Activated T-cell treated with anti-CD3 and anti-CD28 coated beads, Interleukin-2, amount 50 U/mL, for 24 hours (primary cell): ENCODE data around the gene TIGD4.

ENCODE experiments used
- DNase-seq: peaks from one replicate; pipeline ENCODE4 v3.0.0-alpha.2; 2020
- H3K27ac Mint-ChIP-seq: 2 replicates; pipeline ENCODE4 v1.8.0; 2020; ENCODE audit warnings: mild to moderate bottlenecking, mixed read lengths
- H3K27me3 Mint-ChIP-seq: 2 replicates; pipeline ENCODE4 v1.8.0; 2020; ENCODE audit warnings: mixed read lengths
- H3K36me3 Mint-ChIP-seq: 2 replicates; pipeline ENCODE4 v1.8.0; 2020; ENCODE audit warnings: low read depth, mixed read lengths
- H3K4me1 Mint-ChIP-seq: 2 replicates; pipeline ENCODE4 v1.8.0; 2020; ENCODE audit warnings: low read depth, mixed read lengths
- H3K4me3 Mint-ChIP-seq: 2 replicates; pipeline ENCODE4 v1.8.0; 2020; ENCODE audit warnings: mild to moderate bottlenecking, moderate library complexity, mixed read lengths
- H3K9me3 Mint-ChIP-seq: 2 replicates; pipeline ENCODE4 v1.8.0; 2020; ENCODE audit warnings: mixed read lengths

Gene TIGD4

DNA sequence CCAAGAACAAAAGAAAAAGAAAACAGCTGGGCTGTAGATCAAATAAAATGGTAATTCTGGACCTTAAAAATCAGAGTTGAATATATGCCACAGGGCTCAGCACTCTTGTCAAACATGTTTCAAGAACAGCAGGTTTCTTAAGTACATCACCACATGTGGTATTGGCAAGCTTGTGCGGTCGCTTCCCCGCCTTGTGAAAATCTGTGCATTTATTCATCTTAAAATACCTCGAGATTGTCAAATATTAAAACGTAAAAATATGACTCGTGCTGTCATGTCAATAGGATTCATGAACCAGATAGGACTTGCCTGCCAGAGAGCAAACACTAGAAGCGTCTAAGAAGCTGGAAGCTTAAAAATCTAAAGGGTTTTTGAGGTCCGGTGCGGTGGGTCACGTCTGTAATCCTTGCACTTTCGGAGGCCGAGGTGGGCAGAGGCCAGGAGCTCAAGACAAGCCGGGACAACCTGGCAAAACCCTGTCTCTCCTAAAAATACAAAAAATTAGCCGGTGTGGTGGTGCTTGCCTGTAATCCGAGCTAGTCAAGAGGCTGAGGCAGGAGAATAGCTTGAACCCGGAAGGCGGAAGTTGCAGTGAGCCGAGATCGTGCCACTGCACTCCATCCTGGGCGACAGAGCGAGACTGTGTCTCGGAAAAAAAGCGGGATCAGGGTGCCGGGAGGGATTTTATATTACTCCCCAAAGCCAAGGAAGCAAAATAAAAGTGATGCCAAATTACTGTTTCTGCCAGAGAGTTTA lies 59.6 kb downstream of the TIGD4 start:
- Mint-ChIP-seq H3K4me3 (no peak overlapping the region), H3K27ac (no peak overlapping the region), H3K36me3 (peaks cover 3% of the 10 kb centered on the region), H3K4me1 (no peaks in the 10 kb centered on the region), H3K9me3 (peaks cover 8% of the 10 kb centered on the region), H3K27me3 (no peaks in the 10 kb centered on the region)
- no peak for DNase-seq
